ENCODE data around the gene YWHAB. TPM values are rescaled to one million over a fixed set of nuclear protein-coding genes. Genes with fewer than 3 reads are reported as not detected.

Gene YWHAB
- total and polyA plus RNA-seq, 10 of the 15 experiments (the other 5 are each of a cell fraction or from before 2014, with no cell fraction given): 63.5 to 323 (median 144) TPM

DNA sequence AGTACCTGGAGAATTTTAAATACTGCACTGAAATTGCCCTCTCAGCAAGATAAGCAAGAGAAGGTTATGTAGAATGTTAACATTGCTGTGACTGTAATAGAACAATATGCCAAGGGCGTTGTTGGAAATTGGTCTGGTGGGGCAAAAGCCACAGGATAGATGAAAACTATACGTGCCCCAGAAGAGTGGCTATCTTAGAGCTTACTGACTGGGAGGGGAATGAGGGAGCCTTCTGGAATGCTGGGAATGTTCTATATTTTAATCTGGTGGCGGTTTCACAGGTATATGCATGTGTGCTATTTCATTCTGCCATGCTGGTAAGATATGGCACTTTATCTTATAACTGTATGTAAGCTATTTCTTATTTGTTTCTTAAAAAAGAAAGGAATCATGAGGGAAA lies 35.2 kb upstream of the YWHAB start:
- Histone ChIP-seq H3K4me3 (no peak overlapping the region), H3K4me2 (ENCODE audit: control insufficient read depth, insufficient read depth) (no peak overlapping the region), H3K9me3 (replicated peaks; ENCODE audit: control insufficient read depth, insufficient read depth, low read length) (no peaks in the 10 kb centered on the region), H3K27me3 (replicated peaks in 1 of 2; ENCODE audit: control insufficient read depth in 2 of 2, insufficient read depth in 2 of 2, low read length in 1 of 2) (no peaks in the 10 kb centered on the region; a peak in 1 of 4 replicates), H3K36me3 (ENCODE audit: control insufficient read depth in 2 of 2, insufficient read depth in 2 of 2, low read length in 1 of 2) (no peaks in the 10 kb centered on the region), H2AFZ (ENCODE audit: control insufficient read depth, low read depth, low read length) (no peak overlapping the region), H3K27ac (ENCODE audit: control insufficient read depth, insufficient read depth) (no peak overlapping the region), H3K4me1 (ENCODE audit: control insufficient read depth, insufficient read depth, low read length) (no peaks in the 10 kb centered on the region), H4K20me1 (ENCODE audit: control insufficient read depth, insufficient read depth) (no peaks in the 10 kb centered on the region), H3K9ac (ENCODE audit: control insufficient read depth, insufficient read depth, low read length) (no peak overlapping the region), H3K79me2 (ENCODE audit: control insufficient read depth, insufficient read depth, low read length) (no peaks in the 10 kb centered on the region)
- no peak for ATAC-seq
- POLR2A ChIA-PET: no interaction called here
- RAD21 ChIA-PET (ENCODE audit: unreplicated experiment): no interaction called here
- no peak for FAIRE-seq
- BruUV-seq (replicated peaks): no TSS peak
- DNase-seq (ENCODE audit: low read depth, low spot score): no peak
- TF ChIP-seq HDGF (IDR thresholded peaks at IDR 0.05) (no peak), SREBF1 (IDR thresholded peaks at IDR 0.05; ENCODE audit: low read length) (no peak), CHD2 (IDR thresholded peaks at IDR 0.05; ENCODE audit: borderline replicate concordance, low read depth, low read length) (no peak), POLR2AphosphoS2 (IDR thresholded peaks at IDR 0.05; ENCODE audit: low read depth, low read length) (no peak), MEF2A (IDR thresholded peaks at IDR 0.05; ENCODE audit: insufficient read depth, low read depth, low read length) (no peak), EZH2 (IDR thresholded peaks at IDR 0.05; ENCODE audit: borderline replicate concordance, control insufficient read depth, low read depth, low read length) (no peak), SIX5 (IDR thresholded peaks at IDR 0.05; ENCODE audit: low read depth, low read length, severe bottlenecking) (no peak), BACH1 (IDR thresholded peaks at IDR 0.05; ENCODE audit: borderline replicate concordance) (no peak)
- TF ChIP-seq, protein P1, sequence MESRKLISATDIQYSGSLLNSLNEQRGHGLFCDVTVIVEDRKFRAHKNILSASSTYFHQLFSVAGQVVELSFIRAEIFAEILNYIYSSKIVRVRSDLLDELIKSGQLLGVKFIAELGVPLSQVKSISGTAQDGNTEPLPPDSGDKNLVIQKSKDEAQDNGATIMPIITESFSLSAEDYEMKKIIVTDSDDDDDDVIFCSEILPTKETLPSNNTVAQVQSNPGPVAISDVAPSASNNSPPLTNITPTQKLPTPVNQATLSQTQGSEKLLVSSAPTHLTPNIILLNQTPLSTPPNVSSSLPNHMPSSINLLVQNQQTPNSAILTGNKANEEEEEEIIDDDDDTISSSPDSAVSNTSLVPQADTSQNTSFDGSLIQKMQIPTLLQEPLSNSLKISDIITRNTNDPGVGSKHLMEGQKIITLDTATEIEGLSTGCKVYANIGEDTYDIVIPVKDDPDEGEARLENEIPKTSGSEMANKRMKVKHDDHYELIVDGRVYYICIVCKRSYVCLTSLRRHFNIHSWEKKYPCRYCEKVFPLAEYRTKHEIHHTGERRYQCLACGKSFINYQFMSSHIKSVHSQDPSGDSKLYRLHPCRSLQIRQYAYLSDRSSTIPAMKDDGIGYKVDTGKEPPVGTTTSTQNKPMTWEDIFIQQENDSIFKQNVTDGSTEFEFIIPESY (IDR thresholded peaks at IDR 0.05): no peak
- TF ChIP-seq, protein P2, sequence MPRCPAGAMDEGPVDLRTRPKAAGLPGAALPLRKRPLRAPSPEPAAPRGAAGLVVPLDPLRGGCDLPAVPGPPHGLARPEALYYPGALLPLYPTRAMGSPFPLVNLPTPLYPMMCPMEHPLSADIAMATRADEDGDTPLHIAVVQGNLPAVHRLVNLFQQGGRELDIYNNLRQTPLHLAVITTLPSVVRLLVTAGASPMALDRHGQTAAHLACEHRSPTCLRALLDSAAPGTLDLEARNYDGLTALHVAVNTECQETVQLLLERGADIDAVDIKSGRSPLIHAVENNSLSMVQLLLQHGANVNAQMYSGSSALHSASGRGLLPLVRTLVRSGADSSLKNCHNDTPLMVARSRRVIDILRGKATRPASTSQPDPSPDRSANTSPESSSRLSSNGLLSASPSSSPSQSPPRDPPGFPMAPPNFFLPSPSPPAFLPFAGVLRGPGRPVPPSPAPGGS (IDR thresholded peaks at IDR 0.05; ENCODE audit: borderline replicate concordance, insufficient read depth, low read depth, low read length, poor library complexity, severe bottlenecking): no peak
- CTCF ChIA-PET: no interaction called here
- intact Hi-C loops (cut with micrococcal nuclease; ENCODE audit: unreplicated experiment): no loop called here
- in situ Hi-C loops (cut with MboI): no loop called here
- SMC1A ChIA-PET (ENCODE audit: uncharacterized antibody, unreplicated experiment): no interaction called here
- WGBS (ENCODE audit: insufficient coverage, insufficient replicate concordance, low lambda C conversion rate, missing lambda C conversion rate): 19% methylated on average over 3 of the region's 3 CpGs
